Stimulated activated naive B cell treated with anti-CD40 and anti-IgM and Interleukin-4, amounts not matched to agents 10 μg/mL and 1 μg/mL and 100 μg/mL, for 72 hours (primary cell): Measurements from ENCODE around the gene SEZ6.

ENCODE experiments used
- ATAC-seq, 2 donors: fragments of 150-1000 bp; cut with Tn5 transposase; replicated peaks; 2 replicates each; pipeline ENCODE4 v1.10.0; 2021; ENCODE audit warnings: moderate library complexity in 1 of 2
- DNase-seq: peaks from one replicate; pipeline ENCODE4 v3.0.0; 2021
- H3K27ac Mint-ChIP-seq: one replicate; pipeline ENCODE4 v1.8.0; 2022; ENCODE audit warnings: mild to moderate bottlenecking, mixed read lengths
- H3K27me3 Mint-ChIP-seq, 2 donors: one replicate each; pipeline ENCODE4 v1.8.0; 2022; ENCODE audit warnings: mixed read lengths in 2 of 2
- H3K36me3 Mint-ChIP-seq, 2 donors: one replicate each; pipeline ENCODE4 v1.8.0; 2022; ENCODE audit warnings: mixed read lengths in 2 of 2, mild to moderate bottlenecking in 1 of 2
- H3K4me1 Mint-ChIP-seq, 2 donors: one replicate each; pipeline ENCODE4 v1.8.0; 2022; ENCODE audit warnings: mixed read lengths in 2 of 2, mild to moderate bottlenecking in 1 of 2
- H3K4me3 Mint-ChIP-seq, 2 donors: one replicate each; pipeline ENCODE4 v1.8.0; 2022; ENCODE audit warnings: mild to moderate bottlenecking in 2 of 2, mixed read lengths in 2 of 2, moderate library complexity in 1 of 2
- H3K9me3 Mint-ChIP-seq, 2 donors: one replicate each; pipeline ENCODE4 v1.8.0; 2022; ENCODE audit warnings: mixed read lengths in 2 of 2, mild to moderate bottlenecking in 1 of 2

SEZ6 gene

GRCh38 chr17:28969706-28970393, 36.0 kb downstream of the SEZ6 start:
- ATAC-seq (no peak), DNase-seq (no peak)
- peaks cover 6 to 15% of the 10 kb centered on the region in 2 donors for H3K4me1 Mint-ChIP-seq
- no peaks in the 10 kb centered on the region for H3K27me3 Mint-ChIP-seq
- no peaks in the 10 kb centered on the region for H3K9me3 Mint-ChIP-seq
- H3K4me3 Mint-ChIP-seq, result no peak overlapping the region
- H3K27ac Mint-ChIP-seq, result no peak overlapping the region
- no peaks in the 10 kb centered on the region for H3K36me3 Mint-ChIP-seq

DNA sequence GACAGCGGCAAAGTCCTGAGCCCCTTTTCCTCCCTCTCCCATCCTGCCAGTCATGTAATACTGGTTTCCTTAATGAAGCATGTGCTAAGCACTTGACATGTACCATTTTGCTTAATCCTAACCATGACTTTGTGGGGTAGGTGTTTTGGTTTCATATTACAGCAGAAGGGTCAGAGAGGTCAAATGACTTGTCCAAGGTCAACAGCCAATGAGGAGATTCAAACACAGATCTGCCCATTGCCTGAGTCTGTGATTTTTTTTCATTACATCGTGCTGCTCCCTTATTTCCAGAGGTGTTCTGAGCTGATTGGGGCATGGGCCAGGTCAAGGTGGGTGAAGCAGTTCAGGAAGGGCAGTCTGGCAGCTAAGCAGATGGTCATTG, 36.9 kb downstream of the SEZ6 start:
- Mint-ChIP-seq H3K4me1 (peaks cover 6 to 15% of the 10 kb centered on the region in 2 donors), H3K9me3 (no peaks in the 10 kb centered on the region), H3K36me3 (no peaks in the 10 kb centered on the region), H3K27ac (no peak overlapping the region), H3K4me3 (no peak overlapping the region), H3K27me3 (peaks cover 3 to 6% of the 10 kb centered on the region in 2 donors)
- ATAC-seq (no peak), DNase-seq (no peak)

- Mint-ChIP-seq H3K27me3 (peaks cover 8 to 11% of the 10 kb centered on the region in 2 donors), H3K9me3 (no peaks in the 10 kb centered on the region), H3K4me1 (peaks cover 6 to 15% of the 10 kb centered on the region in 2 donors), H3K36me3 (no peaks in the 10 kb centered on the region), H3K4me3 (no peak overlapping the region), H3K27ac (no peak overlapping the region)
- DNase-seq (no peak), ATAC-seq (no peak)
These were observed 37.5 kb downstream of the SEZ6 start for GRCh38 chr17:28968231-28968913.

DNA sequence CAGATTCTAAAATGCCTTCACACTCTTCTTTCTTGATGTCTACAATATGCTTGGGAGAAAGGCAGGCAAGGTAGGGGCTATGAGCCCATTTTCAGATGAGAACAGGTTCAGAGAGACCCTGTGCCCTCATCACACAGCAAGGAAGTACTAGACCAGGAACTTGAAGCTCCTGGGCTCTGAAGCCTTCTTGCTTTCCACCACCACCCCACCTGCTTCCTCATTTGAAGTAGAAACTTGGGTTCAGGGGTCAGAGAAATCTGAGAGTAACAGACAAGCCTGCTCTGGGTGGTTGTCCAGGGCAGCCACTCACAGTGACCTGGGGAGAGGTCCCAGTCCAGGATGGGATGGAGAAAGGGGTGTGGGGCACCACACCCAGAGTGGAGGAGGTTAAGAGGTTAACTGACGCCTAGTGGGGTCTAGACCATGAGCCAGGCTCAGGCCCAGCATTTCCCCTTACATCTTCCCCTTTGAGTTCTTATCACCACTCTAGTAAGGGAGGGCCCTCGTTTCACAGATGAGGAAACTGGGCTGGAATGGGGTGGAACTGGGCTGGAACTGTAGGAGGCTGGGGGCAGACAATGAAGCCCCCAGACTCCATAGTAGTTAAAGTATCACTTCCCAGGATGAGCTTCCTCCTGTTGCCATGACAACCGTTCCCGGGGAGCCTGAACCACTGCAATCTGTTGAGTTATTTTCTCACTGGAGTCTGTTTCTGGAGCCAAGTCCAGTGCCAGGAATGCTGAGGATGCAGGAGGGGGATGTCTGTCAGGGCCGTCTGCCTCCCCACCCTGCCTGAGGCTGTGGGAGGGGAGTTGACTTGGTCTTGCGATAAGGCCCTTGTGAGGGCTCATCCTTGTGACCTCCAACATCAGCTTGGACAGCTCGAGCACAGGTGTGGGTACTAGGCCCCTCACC, 38.4 kb downstream of the SEZ6 start:
- H3K4me1 Mint-ChIP-seq, result peaks cover 6 to 15% of the 10 kb centered on the region in 2 donors
- DNase-seq (no peak), ATAC-seq (peak; percentile 66 to 72)
- H3K4me3 Mint-ChIP-seq, result no peak overlapping the region
- H3K36me3 Mint-ChIP-seq, result no peaks in the 10 kb centered on the region
- no peaks in the 10 kb centered on the region for H3K9me3 Mint-ChIP-seq
- peak overlapping the region; percentile 60 for H3K27ac Mint-ChIP-seq
- peaks cover 12 to 16% of the 10 kb centered on the region in 2 donors for H3K27me3 Mint-ChIP-seq

DNA sequence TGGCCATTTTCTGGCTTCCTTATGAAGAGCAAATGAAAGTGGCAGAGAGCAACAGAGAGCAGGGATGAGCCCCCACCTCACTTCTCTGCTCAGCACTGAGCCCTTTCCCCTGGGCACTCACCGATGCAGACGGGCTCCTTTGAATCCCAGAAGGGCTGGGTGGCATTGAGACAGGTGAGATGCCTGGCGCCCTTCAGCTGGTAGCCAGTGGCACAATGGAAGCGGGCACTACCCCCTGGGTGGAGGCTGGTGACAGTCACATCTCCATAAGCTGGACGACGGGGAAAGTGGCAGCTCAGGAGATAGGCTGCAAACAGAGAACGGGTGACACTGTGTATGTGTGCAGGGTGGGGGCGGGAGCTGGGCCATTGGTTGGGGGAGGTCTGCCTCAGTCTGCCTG, 42.0 kb downstream of the SEZ6 start:
- ATAC-seq (no peak), DNase-seq (no peak)
- Mint-ChIP-seq H3K27me3 (peaks cover 12 to 16% of the 10 kb centered on the region in 2 donors), H3K27ac (no peak overlapping the region), H3K36me3 (peaks cover 4 to 6% of the 10 kb centered on the region in 2 donors), H3K9me3 (no peaks in the 10 kb centered on the region), H3K4me1 (peaks cover 6 to 15% of the 10 kb centered on the region in 2 donors), H3K4me3 (no peak overlapping the region)

GRCh38 chr17:28963055-28963611, 42.7 kb downstream of the SEZ6 start:
- Mint-ChIP-seq H3K4me3 (no peak overlapping the region), H3K27ac (no peak overlapping the region), H3K36me3 (peaks cover 4 to 6% of the 10 kb centered on the region in 2 donors), H3K27me3 (peaks cover 12 to 16% of the 10 kb centered on the region in 2 donors), H3K9me3 (no peaks in the 10 kb centered on the region), H3K4me1 (peaks cover 6 to 15% of the 10 kb centered on the region in 2 donors)
- DNase-seq (no peak), ATAC-seq (no peak)

- peaks cover 12 to 16% of the 10 kb centered on the region in 2 donors for H3K27me3 Mint-ChIP-seq
- ATAC-seq (no peak), DNase-seq (no peak)
- no peak overlapping the region for H3K4me3 Mint-ChIP-seq
- peaks cover 4 to 9% of the 10 kb centered on the region in 2 donors for H3K36me3 Mint-ChIP-seq
- H3K4me1 Mint-ChIP-seq, result peaks cover 2 to 7% of the 10 kb centered on the region in 2 donors
- H3K9me3 Mint-ChIP-seq, result no peaks in the 10 kb centered on the region
- no peak overlapping the region for H3K27ac Mint-ChIP-seq
These were observed 44.4 kb downstream of the SEZ6 start for GRCh38 chr17:28961391-28961790.

GRCh38 chr17:28960256-28961061, 45.4 kb downstream of the SEZ6 start:
- Mint-ChIP-seq H3K4me3 (no peak overlapping the region), H3K27ac (no peak overlapping the region), H3K9me3 (no peaks in the 10 kb centered on the region), H3K4me1 (peaks cover under 1 to 3% of the 10 kb centered on the region in 2 donors), H3K27me3 (peaks cover 12 to 16% of the 10 kb centered on the region in 2 donors), H3K36me3 (peaks cover 4 to 9% of the 10 kb centered on the region in 2 donors)
- no peak for DNase-seq
- ATAC-seq, result no peak

- ATAC-seq (no peak), DNase-seq (no peak)
- Mint-ChIP-seq H3K27ac (no peak overlapping the region), H3K27me3 (peaks cover 12 to 16% of the 10 kb centered on the region in 2 donors), H3K36me3 (peaks cover 4 to 9% of the 10 kb centered on the region in 2 donors), H3K9me3 (no peaks in the 10 kb centered on the region), H3K4me3 (no peak overlapping the region), H3K4me1 (no peaks in the 10 kb centered on the region)
These were observed 46.4 kb downstream of the SEZ6 start for GRCh38 chr17:28959471-28959871.

GRCh38 chr17:28958820-28959455, 46.9 kb downstream of the SEZ6 start:
- ATAC-seq, result no peak
- DNase-seq, result no peak
- H3K9me3 Mint-ChIP-seq, result no peaks in the 10 kb centered on the region
- peaks cover 9 to 11% of the 10 kb centered on the region in 2 donors for H3K27me3 Mint-ChIP-seq
- no peak overlapping the region for H3K27ac Mint-ChIP-seq
- H3K4me3 Mint-ChIP-seq, result no peak overlapping the region
- peaks cover 4 to 9% of the 10 kb centered on the region in 2 donors for H3K36me3 Mint-ChIP-seq
- H3K4me1 Mint-ChIP-seq, result no peaks in the 10 kb centered on the region

DNA sequence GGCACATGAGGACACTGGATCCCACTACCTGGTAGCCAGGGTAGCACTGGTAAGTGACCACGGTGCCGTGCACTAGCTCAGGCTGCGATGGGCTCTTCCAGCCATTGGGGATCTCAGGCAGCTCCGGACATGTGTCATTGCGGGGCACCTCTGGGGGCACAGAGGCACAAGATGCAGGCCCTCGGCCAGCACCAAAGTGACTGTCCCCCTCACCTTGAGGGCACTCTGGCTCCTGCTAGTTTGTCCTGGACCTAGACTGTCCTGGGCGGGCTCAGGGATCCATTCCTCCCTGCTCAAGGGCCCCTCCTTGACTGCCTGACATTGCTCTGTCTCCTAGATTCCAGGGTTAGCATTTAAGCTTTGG, 47.9 kb downstream of the SEZ6 start:
- Mint-ChIP-seq H3K9me3 (no peaks in the 10 kb centered on the region), H3K4me3 (no peak overlapping the region), H3K27me3 (peaks cover 0 to 1% of the 10 kb centered on the region in 2 donors), H3K27ac (no peak overlapping the region), H3K36me3 (peaks cover 4 to 9% of the 10 kb centered on the region in 2 donors), H3K4me1 (no peaks in the 10 kb centered on the region)
- no peak for DNase-seq
- no peak for ATAC-seq

DNA sequence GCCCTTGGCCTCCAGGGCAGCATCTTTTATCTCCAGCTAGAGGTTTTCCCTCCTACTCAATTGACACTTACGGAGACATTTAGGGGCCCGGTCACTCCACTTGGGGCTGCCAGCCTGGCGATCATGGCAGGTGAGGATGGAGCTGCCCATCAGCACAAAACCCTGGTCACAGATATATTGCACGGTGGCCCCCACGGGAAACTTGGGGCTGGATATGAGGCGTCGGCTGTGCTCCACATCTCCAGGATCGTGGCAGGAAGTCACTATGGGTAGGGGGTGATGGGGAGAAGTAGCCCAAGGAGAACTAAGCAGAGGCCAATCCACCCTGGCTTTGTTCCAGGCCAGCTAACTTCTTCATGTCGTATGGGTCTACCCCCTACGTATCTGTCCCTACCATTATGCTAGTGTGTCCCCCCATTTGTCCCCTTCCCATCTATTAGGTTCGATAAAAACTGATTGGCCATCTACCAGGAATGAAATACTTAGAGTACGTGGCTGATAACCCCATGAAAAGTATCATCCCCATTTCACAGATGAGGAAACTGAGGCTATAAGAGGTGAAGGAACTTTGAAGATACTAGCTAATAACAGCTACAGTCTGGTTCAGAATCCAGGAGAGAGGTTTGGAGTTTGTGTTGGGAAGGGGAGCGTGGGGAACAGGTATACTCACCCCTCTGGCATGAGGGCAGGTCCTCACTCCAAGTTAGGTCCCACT, 48.4 kb downstream of the SEZ6 start:
- Mint-ChIP-seq H3K36me3 (peaks cover 4 to 9% of the 10 kb centered on the region in 2 donors), H3K27ac (no peak overlapping the region), H3K27me3 (no peaks in the 10 kb centered on the region), H3K4me1 (no peaks in the 10 kb centered on the region), H3K4me3 (no peak overlapping the region), H3K9me3 (no peaks in the 10 kb centered on the region)
- ATAC-seq (no peak), DNase-seq (no peak)

DNA sequence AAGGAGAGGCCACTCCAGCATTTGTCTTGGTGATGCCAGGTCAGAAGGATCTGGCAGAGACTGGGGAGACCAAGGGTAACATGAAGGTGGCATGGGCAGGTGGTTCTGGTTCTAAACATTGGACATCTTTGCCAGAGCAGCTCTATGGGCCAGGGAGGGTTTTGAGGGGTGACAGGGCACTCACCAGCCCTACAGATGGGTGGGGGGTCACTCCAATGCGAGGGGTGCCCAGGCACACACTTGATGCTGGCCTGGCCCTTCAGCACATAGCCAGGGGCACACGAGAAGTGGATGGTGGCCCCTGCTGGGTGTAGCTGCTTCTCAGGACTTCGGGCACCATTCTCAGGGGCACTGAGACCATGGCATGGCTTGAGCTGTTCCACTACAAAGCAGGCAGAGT, 49.0 kb downstream of the SEZ6 start:
- Mint-ChIP-seq H3K9me3 (no peaks in the 10 kb centered on the region), H3K4me3 (no peak overlapping the region), H3K4me1 (no peaks in the 10 kb centered on the region), H3K27ac (no peak overlapping the region), H3K27me3 (no peaks in the 10 kb centered on the region), H3K36me3 (peaks cover 4 to 9% of the 10 kb centered on the region in 2 donors)
- DNase-seq (no peak), ATAC-seq (no peak)
